Ovary (tissue), 3 donors: ENCODE measurements around the gene B3GALT5.

ENCODE experiments used
- EP300 ChIP-seq: sonication (generic); formaldehyde crosslinking; IDR thresholded peaks from one replicate; pipeline ENCODE4 v1.6.1; 2017; ENCODE audit warnings: antibody characterized with exemption
- TF ChIP-seq, protein P1 (sequence below), 3 donors: fragments of 450-650 bp in 2 of 3; fragments of 200-600 bp in 1 of 3; IDR thresholded peaks; one replicate each; pipeline versions ENCODE4 v1.5.1 to v1.8.0; 2016 to 2022; ENCODE audit warnings: antibody characterized with exemption in 3 of 3, mild to moderate bottlenecking in 1 of 3
- donor health status: DM: no; HTN: no; CAD: no.

DNA sequence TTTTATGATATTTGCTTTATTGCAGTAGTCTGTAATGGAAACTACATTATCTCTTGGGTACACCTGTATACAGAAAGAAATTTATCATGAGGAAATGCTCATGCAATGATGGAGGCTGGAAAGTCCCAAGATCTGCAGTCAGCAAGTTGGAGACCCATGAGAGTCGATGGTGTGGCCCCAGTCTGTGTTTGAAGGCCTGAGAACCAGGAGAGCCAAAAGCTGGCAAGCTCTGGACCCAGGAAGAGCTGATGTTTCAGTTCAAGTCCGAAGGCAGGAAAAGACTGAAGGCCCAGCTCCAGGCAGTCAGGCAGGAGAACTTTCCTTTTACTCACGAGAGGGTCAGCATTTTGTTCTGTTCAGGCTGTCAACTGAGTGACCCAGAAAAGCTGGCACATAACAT is 42.2 kb downstream of the B3GALT5 start:
- TF ChIP-seq, protein P1, sequence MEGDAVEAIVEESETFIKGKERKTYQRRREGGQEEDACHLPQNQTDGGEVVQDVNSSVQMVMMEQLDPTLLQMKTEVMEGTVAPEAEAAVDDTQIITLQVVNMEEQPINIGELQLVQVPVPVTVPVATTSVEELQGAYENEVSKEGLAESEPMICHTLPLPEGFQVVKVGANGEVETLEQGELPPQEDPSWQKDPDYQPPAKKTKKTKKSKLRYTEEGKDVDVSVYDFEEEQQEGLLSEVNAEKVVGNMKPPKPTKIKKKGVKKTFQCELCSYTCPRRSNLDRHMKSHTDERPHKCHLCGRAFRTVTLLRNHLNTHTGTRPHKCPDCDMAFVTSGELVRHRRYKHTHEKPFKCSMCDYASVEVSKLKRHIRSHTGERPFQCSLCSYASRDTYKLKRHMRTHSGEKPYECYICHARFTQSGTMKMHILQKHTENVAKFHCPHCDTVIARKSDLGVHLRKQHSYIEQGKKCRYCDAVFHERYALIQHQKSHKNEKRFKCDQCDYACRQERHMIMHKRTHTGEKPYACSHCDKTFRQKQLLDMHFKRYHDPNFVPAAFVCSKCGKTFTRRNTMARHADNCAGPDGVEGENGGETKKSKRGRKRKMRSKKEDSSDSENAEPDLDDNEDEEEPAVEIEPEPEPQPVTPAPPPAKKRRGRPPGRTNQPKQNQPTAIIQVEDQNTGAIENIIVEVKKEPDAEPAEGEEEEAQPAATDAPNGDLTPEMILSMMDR (IDR thresholded peaks at IDR 0.05), result no peak
- no peak for TF ChIP-seq EP300
